HepG2 (cell line): Measurements from ENCODE around the gene CNPY4. TPM values are rescaled to one million over a fixed set of nuclear protein-coding genes. Genes with fewer than 3 reads are reported as not detected.

Source experiments
- GABPB1 ChIP-seq: IDR thresholded peaks from 2 replicates; pipeline ENCODE4 v1.6.1; 2016; ENCODE audit warnings: mild to moderate bottlenecking, missing genetic modification reagents, moderate library complexity, missing compliant biosample characterization
- HNRNPUL1 ChIP-seq: fragments of 200-400 bp; formaldehyde crosslinking; IDR thresholded peaks from 2 replicates; pipeline ENCODE4 v1.6.1; 2017; ENCODE audit warnings: low read depth, mild to moderate bottlenecking, low read length, moderate library complexity
- MEIS2 ChIP-seq: sonication (generic); formaldehyde crosslinking; IDR thresholded peaks from 2 replicates; pipeline ENCODE4 v1.9.0; 2021; ENCODE audit warnings: mild to moderate bottlenecking, missing genetic modification reagents
- MYC ChIP-seq: sonication (generic); formaldehyde crosslinking; IDR thresholded peaks from 2 replicates; pipeline ENCODE4 v1.9.0; 2021; ENCODE audit warnings: missing genetic modification reagents, borderline replicate concordance
- NFATC3 ChIP-seq: sonication (generic); formaldehyde crosslinking; IDR thresholded peaks from 2 replicates; pipeline ENCODE4 v1.5.1; 2020; ENCODE audit warnings: mild to moderate bottlenecking, missing genetic modification reagents
- NR2F1 ChIP-seq, 2 experiments: fragments of 450-650 bp in 1 of 2; formaldehyde crosslinking in 1 of 2; IDR thresholded peaks; 2 replicates each; pipeline versions ENCODE4 v1.5.0 to v1.6.1; 2016 to 2020; ENCODE audit warnings: mild to moderate bottlenecking in 1 of 2, missing compliant biosample characterization in 1 of 2, missing genetic modification reagents in 1 of 2, moderate library complexity in 1 of 2
- PLSCR1 ChIP-seq: sonication (generic); formaldehyde crosslinking; IDR thresholded peaks from 2 replicates; pipeline ENCODE4 v1.5.0; 2020; ENCODE audit warnings: missing genetic modification reagents, mild to moderate bottlenecking, borderline replicate concordance
- STAT5B ChIP-seq: sonication (generic); formaldehyde crosslinking; IDR thresholded peaks from 2 replicates; pipeline ENCODE4 v1.4.0; 2020; ENCODE audit warnings: missing genetic modification reagents
- TBP ChIP-seq: sonication (generic); formaldehyde crosslinking; IDR thresholded peaks from 2 replicates; pipeline ENCODE4 v1.5.0; 2020; ENCODE audit warnings: missing genetic modification reagents
- TFDP1 ChIP-seq: IDR thresholded peaks from 2 replicates; pipeline ENCODE4 v1.6.1; 2016; ENCODE audit warnings: missing compliant biosample characterization, missing genetic modification reagents, borderline replicate concordance
- THRA ChIP-seq: sonication (generic); formaldehyde crosslinking; IDR thresholded peaks from 2 replicates; pipeline ENCODE4 v1.4.0; 2020; ENCODE audit warnings: missing genetic modification reagents, borderline replicate concordance
- ZNF124 ChIP-seq: sonication (generic); formaldehyde crosslinking; IDR thresholded peaks from 2 replicates; pipeline ENCODE4 v1.4.0; 2020; ENCODE audit warnings: missing genetic modification reagents
- ZNF280B ChIP-seq: sonication (generic); formaldehyde crosslinking; IDR thresholded peaks from 2 replicates; pipeline ENCODE4 v1.5.0; 2020; ENCODE audit warnings: missing genetic modification reagents, mild to moderate bottlenecking, borderline replicate concordance
- ZNF34 ChIP-seq: sonication (generic); formaldehyde crosslinking; IDR thresholded peaks from 2 replicates; pipeline ENCODE4 v1.4.0; 2020; ENCODE audit warnings: mild to moderate bottlenecking, missing genetic modification reagents, borderline replicate concordance
- ZNF547 ChIP-seq: sonication (generic); formaldehyde crosslinking; IDR thresholded peaks from 2 replicates; pipeline ENCODE4 v1.5.1; 2020; ENCODE audit warnings: mild to moderate bottlenecking, missing genetic modification reagents
- ZNF556 ChIP-seq: sonication (generic); formaldehyde crosslinking; IDR thresholded peaks from 2 replicates; pipeline ENCODE4 v1.4.0; 2020; ENCODE audit warnings: mild to moderate bottlenecking, missing genetic modification reagents, borderline replicate concordance
- ZNF577 ChIP-seq: sonication (generic); formaldehyde crosslinking; IDR thresholded peaks from 2 replicates; pipeline ENCODE4 v1.4.0; 2020; ENCODE audit warnings: mild to moderate bottlenecking, low read depth, missing genetic modification reagents, borderline replicate concordance
- ZNF747 ChIP-seq: sonication (generic); formaldehyde crosslinking; IDR thresholded peaks from 2 replicates; pipeline ENCODE4 v1.8.1; 2023; ENCODE audit warnings: missing genetic modification reagents, mild to moderate bottlenecking, borderline replicate concordance
- ZNF792 ChIP-seq: IDR thresholded peaks from 2 replicates; pipeline ENCODE4 v1.6.1; 2016
- ZUFSP ChIP-seq: sonication (generic); formaldehyde crosslinking; IDR thresholded peaks from 2 replicates; pipeline ENCODE4 v1.9.0; 2021; ENCODE audit warnings: missing genetic modification reagents, mild to moderate bottlenecking, borderline replicate concordance
- polyA plus RNA-seq, 8 experiments: library from polyadenylated mRNA; depleted of rRNA in 3 of 8; stranded (reverse) in 7 of 8; unstranded in 1 of 8; fragments of >200 nt; fragmentation: Illumina TruSeq in 4 of 8; extraction: Trizol in 4 of 8; gene quantifications; 2 replicates each; pipeline versions ENCODE4 v1.2.1 to v1.2.3, GENCODE V29; 2011 to 2016; ENCODE audit warnings: low read depth in 4 of 8, missing spikeins in 1 of 8, mixed read lengths in 1 of 8; ENCODE audit not compliant: insufficient read depth in 1 of 8
- total RNA-seq, 5 experiments: library from RNA; depleted of rRNA; stranded (reverse); fragments of >200 nt; fragmentation: Illumina TruSeq; extraction: Trizol; gene quantifications; 2 replicates each; pipeline ENCODE4 v1.2.3, GENCODE V29; 2016; ENCODE audit warnings: low read depth in 1 of 5

Gene CNPY4
- total and polyA plus RNA-seq, 2 of the 13 experiments (the other 11 are each of a cell fraction or from before 2014, with no cell fraction given) = 6.2 to 12.7 TPM

- no peak for TF ChIP-seq PLSCR1 (CRISPR knock-in tag)
- TF ChIP-seq ZNF556 (CRISPR knock-in tag) = peak; percentile 54; the same call in 1 of the 2 replicates
- no peak for TF ChIP-seq TBP (CRISPR knock-in tag)
- no peak for TF ChIP-seq HNRNPUL1
- no peak; the same call in 1 of the 2 replicates for TF ChIP-seq NFATC3 (CRISPR knock-in tag)
- peak; percentile 71 for TF ChIP-seq ZNF792 (CRISPR knock-in tag)
- TF ChIP-seq ZNF547 (CRISPR knock-in tag) = no peak
- TF ChIP-seq TFDP1 = peak; percentile 86; the same call in 1 of the 2 replicates
- peak; percentile 75; the same call in 1 of the 2 replicates for TF ChIP-seq MYC
- TF ChIP-seq ZNF124 (CRISPR knock-in tag) = peak; percentile 33; the same call in 1 of the 2 replicates
- TF ChIP-seq STAT5B (CRISPR knock-in tag) = 0 out of 2 replicates have a peak, but pooled peaks have one; percentile 78
- TF ChIP-seq ZNF280B (CRISPR knock-in tag) = 0 out of 2 replicates have a peak, but pooled peaks have one; percentile 2
- no peak for TF ChIP-seq ZUFSP (CRISPR knock-in tag)
- TF ChIP-seq MEIS2 (CRISPR knock-in tag) = 0 out of 2 replicates have a peak, but pooled peaks have one; percentile 44
- TF ChIP-seq ZNF577 (CRISPR knock-in tag) = no peak
- peak; percentile 43; the same call in 1 of the 2 replicates for TF ChIP-seq THRA (CRISPR knock-in tag)
- no peak for TF ChIP-seq NR2F1 (CRISPR knock-in tag; IDR thresholded peaks at IDR 0.05)
- peak; percentile 89 for TF ChIP-seq GABPB1 (CRISPR knock-in tag)
- no peak for TF ChIP-seq ZNF34 (CRISPR knock-in tag)
- TF ChIP-seq ZNF747 (CRISPR knock-in tag) = peak; percentile 52; the same call in 1 of the 2 replicates
Measured at GRCh38 chr7:100148559-100149328, 29.3 kb downstream of the CNPY4 start, which contains the start of gene LAMTOR4 (continued).
